ENCODE results near the gene PPP1R14C.

- TF ChIP-seq CEBPB (IDR thresholded peaks at IDR 0.05) (no peak), EP300 (IDR thresholded peaks at IDR 0.05; ENCODE audit: borderline replicate concordance) (no peak), REST (IDR thresholded peaks at IDR 0.05; ENCODE audit: low read depth) (no peak), NFIC (IDR thresholded peaks at IDR 0.05) (no peak), FOXM1 (IDR thresholded peaks at IDR 0.05; ENCODE audit: borderline replicate concordance, low read depth) (no peak), RAD21 (IDR thresholded peaks at IDR 0.05; ENCODE audit: low read depth) (0 out of 2 replicates have a peak, but pooled peaks have one; percentile 26), CREB1 (IDR thresholded peaks at IDR 0.05; ENCODE audit: low read depth) (no peak), USF1 (IDR thresholded peaks at IDR 0.05) (no peak)
Observed at GRCh38 chr6:150267686-150268561, 125.1 kb downstream of the PPP1R14C start.

All from Ishikawa (cell line).